ENCODE measurements around the gene SRC. TPM values are rescaled to one million over a fixed set of nuclear protein-coding genes. Genes with fewer than 3 reads are reported as not detected.

Gene SRC
- total RNA-seq, 1 donor from 2014 or later, result 25.1 TPM

GRCh38 chr20:37404461-37404890, 58.5 kb downstream of the SRC start:
- no peak for TF ChIP-seq CTCF (IDR thresholded peaks at IDR 0.05)
- Mint-ChIP-seq H3K9me3 (ENCODE audit: low read depth) (no peaks in the 10 kb centered on the region), H3K27me3 (ENCODE audit: low read depth) (peaks cover 18% of the 10 kb centered on the region), H3K27ac (ENCODE audit: unreplicated experiment) (no peak overlapping the region), H3K4me3 (ENCODE audit: unreplicated experiment) (no peak overlapping the region), H3K36me3 (ENCODE audit: low read depth) (peaks cover 5% of the 10 kb centered on the region), H3K4me1 (ENCODE audit: low read depth) (peaks cover 17% of the 10 kb centered on the region)
- DNase-seq (ENCODE audit: low spot score), result no peak

DNA sequence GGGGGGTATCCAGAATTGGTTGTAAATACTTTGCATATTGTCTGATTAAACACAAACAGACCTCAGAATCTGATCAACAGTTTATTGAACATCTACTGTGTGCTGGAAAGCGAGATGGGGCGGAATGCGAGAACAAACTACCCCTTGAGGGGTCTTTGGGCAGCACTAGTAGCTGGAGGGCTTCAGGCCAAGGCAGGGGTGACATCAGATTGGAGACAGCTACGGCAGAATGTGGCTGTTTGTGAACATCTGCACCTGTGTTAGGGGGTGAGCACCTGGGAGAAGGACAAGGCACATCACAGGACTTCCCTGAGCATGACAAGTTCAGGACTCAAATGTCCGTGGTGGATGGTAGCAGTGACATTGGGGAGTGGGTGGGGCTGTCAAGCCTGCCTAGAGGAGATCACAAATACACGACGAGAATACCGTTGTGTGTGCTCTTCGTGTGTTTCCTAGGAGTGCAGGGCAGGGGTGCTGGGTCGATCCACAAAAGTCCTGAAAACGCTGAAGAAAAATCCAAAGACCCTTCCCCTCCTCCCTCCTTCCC, 59.5 kb downstream of the SRC start:
- Mint-ChIP-seq H3K4me1 (ENCODE audit: low read depth) (peaks cover 17% of the 10 kb centered on the region), H3K36me3 (ENCODE audit: low read depth) (peaks cover 5% of the 10 kb centered on the region), H3K9me3 (ENCODE audit: low read depth) (no peaks in the 10 kb centered on the region), H3K27ac (ENCODE audit: unreplicated experiment) (no peak overlapping the region), H3K27me3 (ENCODE audit: low read depth) (peaks cover 22% of the 10 kb centered on the region), H3K4me3 (ENCODE audit: unreplicated experiment) (no peak overlapping the region)
- DNase-seq (ENCODE audit: low spot score), result no peak
- no peak for TF ChIP-seq CTCF (IDR thresholded peaks at IDR 0.05)

- DNase-seq (ENCODE audit: low spot score), result no peak
- Mint-ChIP-seq H3K4me3 (ENCODE audit: unreplicated experiment) (peak overlapping the region; percentile 66), H3K9me3 (ENCODE audit: low read depth) (no peaks in the 10 kb centered on the region), H3K36me3 (ENCODE audit: low read depth) (peaks cover 5% of the 10 kb centered on the region), H3K27ac (ENCODE audit: unreplicated experiment) (peak overlapping the region; percentile 24), H3K4me1 (ENCODE audit: low read depth) (peaks cover 17% of the 10 kb centered on the region), H3K27me3 (ENCODE audit: low read depth) (peaks cover 22% of the 10 kb centered on the region)
- TF ChIP-seq CTCF (IDR thresholded peaks at IDR 0.05), result no peak
Observed at GRCh38 chr20:37406010-37406998, 60.4 kb downstream of the SRC start.

DNA sequence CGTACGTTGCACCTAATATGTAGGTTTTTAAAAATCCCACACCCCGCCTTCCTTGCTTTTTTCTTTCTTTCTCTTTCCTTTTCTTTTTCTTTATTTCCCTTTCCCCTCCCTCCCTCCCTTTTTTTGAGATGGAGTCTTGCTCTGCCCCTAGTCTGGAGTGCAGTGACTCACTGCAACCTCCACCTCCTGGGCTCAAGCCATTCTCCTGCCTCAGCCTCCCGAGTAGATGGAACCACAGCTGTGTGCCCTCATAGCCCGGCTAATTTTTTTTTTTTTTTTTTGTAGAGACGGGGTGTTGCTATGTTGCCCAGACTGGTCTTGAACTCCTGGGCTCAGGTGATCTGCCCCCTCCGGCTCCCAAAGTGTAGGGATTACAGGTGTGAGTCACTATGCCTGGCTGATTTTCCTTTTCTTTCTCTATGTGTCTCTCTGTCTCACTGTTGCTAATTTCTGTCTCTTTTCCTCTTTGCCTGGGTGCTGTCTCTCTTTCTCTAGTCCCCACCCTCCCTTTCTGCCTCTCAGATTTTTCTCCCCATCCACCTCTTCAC, 61.2 kb downstream of the SRC start:
- peaks cover 17% of the 10 kb centered on the region for H3K4me1 Mint-ChIP-seq (ENCODE audit: low read depth)
- H3K36me3 Mint-ChIP-seq (ENCODE audit: low read depth), result peaks cover 2% of the 10 kb centered on the region
- DNase-seq (ENCODE audit: low spot score), result no peak
- no peak overlapping the region for H3K27ac Mint-ChIP-seq (ENCODE audit: unreplicated experiment)
- peaks cover 22% of the 10 kb centered on the region for H3K27me3 Mint-ChIP-seq (ENCODE audit: low read depth)
- TF ChIP-seq CTCF (IDR thresholded peaks at IDR 0.05), result no peak
- H3K4me3 Mint-ChIP-seq (ENCODE audit: unreplicated experiment), result peak overlapping the region; percentile 60
- H3K9me3 Mint-ChIP-seq (ENCODE audit: low read depth), result no peaks in the 10 kb centered on the region

GRCh38 chr20:37407573-37408002, 61.6 kb downstream of the SRC start:
- H3K4me1 Mint-ChIP-seq (ENCODE audit: low read depth), result peaks cover 17% of the 10 kb centered on the region
- H3K4me3 Mint-ChIP-seq (ENCODE audit: unreplicated experiment), result peak overlapping the region; percentile 10
- peaks cover 2% of the 10 kb centered on the region for H3K36me3 Mint-ChIP-seq (ENCODE audit: low read depth)
- H3K27me3 Mint-ChIP-seq (ENCODE audit: low read depth), result peaks cover 22% of the 10 kb centered on the region
- no peaks in the 10 kb centered on the region for H3K9me3 Mint-ChIP-seq (ENCODE audit: low read depth)
- DNase-seq (ENCODE audit: low spot score), result no peak
- TF ChIP-seq CTCF (IDR thresholded peaks at IDR 0.05), result no peak
- no peak overlapping the region for H3K27ac Mint-ChIP-seq (ENCODE audit: unreplicated experiment)

Data from chondrocyte (in vitro differentiated cells).